Choroid plexus epithelial cell (primary cell): ENCODE data around the gene C18orf63.

Source experiments
- DNase-seq: peaks from one replicate; pipeline ENCODE4 v3.0.0-alpha.2; 2010; ENCODE audit warnings: low read depth
- H3K4me3 ChIP-seq: 2 replicates; pipeline ENCODE4 v1.5.1; 2011; ENCODE audit warnings: low read depth, mild to moderate bottlenecking, control low read depth, low read length, moderate library complexity
- TF ChIP-seq, protein P1 (sequence below): conservative IDR thresholded peaks from 2 replicates; pipeline ENCODE4 v1.5.1; 2011; ENCODE audit warnings: low read depth, mild to moderate bottlenecking, control low read depth, inconsistent platforms, low read length, moderate library complexity

The C18orf63 gene

DNA sequence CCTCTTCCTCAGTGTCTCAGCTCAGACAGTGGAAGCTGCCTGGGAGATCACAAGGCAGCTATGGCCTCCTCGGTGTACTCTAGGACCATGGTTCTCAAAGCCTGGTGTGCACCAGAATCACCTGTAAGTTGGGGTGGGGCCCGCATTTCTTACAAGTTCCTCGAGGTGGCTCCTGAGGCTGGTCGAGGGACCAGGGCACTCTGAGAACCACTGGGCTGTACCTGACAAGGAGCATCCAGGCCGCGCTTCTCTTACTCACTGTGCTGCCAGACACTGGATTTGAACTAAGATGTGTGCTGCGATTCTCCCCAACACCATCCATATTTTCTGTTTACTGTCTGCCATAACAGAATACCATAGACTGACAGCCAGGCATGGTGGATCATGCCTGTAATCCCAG lies 81.9 kb downstream of the C18orf63 start:
- H3K4me3 ChIP-seq, result no peak overlapping the region
- TF ChIP-seq, protein P1, sequence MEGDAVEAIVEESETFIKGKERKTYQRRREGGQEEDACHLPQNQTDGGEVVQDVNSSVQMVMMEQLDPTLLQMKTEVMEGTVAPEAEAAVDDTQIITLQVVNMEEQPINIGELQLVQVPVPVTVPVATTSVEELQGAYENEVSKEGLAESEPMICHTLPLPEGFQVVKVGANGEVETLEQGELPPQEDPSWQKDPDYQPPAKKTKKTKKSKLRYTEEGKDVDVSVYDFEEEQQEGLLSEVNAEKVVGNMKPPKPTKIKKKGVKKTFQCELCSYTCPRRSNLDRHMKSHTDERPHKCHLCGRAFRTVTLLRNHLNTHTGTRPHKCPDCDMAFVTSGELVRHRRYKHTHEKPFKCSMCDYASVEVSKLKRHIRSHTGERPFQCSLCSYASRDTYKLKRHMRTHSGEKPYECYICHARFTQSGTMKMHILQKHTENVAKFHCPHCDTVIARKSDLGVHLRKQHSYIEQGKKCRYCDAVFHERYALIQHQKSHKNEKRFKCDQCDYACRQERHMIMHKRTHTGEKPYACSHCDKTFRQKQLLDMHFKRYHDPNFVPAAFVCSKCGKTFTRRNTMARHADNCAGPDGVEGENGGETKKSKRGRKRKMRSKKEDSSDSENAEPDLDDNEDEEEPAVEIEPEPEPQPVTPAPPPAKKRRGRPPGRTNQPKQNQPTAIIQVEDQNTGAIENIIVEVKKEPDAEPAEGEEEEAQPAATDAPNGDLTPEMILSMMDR, result no peak
- no peak for DNase-seq

DNA sequence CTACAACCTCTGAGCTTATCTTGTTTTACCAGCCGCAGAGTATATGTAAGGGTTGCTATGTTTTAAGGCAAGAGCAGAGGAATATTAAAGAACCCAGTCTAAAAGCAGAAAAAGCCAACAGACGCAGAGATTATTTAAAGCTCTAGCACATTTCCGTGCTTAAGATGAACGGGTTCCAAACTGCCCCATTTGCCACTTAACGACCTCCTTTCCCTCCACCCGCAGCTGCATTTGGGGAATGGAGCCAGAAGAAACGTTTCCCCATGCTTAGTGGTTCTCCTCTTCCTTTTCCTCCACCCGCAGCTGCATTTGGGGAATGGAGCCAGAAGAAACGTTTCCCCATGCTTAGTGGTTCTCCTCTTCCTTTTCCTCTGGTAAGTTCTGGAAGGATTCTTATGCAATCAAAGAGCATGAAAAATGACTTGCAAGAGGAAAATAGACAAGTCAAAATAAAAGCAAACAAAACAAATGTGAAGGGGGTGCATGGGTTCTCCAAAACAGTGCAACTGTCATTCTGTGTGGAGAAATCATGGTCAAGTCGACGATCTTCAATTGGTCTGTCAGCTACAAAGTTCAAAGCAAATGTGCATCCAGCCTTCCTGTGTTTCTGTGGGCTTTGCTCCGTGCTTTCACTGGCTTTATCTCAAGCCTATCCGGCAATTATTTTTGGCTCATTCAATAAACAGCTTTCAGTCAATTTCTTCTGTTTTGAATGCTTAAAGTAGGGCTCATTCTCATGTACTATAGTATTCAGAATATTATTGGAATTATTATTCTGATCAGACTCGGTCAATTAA lies 83.7 kb downstream of the C18orf63 start:
- DNase-seq, result no peak
- no peak overlapping the region for H3K4me3 ChIP-seq
- TF ChIP-seq, protein P1, result no peak

DNA sequence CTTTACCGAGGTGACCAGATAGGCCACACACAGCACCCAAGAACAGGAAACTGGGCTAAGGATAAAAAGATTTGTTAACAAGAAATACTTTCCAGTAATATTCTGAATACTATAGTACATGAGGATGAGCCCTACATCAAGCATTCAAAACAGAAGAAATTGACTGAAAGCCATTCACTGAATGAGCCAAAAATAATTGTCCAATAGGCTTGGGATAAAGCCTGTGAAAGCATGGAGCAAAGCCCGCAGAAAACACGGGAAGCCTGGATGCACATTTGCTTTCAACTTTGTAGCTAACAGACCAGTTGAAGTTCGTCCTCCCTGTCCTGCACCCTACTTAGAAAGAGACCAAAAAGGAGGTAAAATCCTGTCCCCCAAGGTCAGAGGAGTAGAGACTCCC lies 85.2 kb downstream of the C18orf63 start:
- TF ChIP-seq, protein P1, result no peak
- DNase-seq, result no peak
- H3K4me3 ChIP-seq, result no peak overlapping the region

DNA sequence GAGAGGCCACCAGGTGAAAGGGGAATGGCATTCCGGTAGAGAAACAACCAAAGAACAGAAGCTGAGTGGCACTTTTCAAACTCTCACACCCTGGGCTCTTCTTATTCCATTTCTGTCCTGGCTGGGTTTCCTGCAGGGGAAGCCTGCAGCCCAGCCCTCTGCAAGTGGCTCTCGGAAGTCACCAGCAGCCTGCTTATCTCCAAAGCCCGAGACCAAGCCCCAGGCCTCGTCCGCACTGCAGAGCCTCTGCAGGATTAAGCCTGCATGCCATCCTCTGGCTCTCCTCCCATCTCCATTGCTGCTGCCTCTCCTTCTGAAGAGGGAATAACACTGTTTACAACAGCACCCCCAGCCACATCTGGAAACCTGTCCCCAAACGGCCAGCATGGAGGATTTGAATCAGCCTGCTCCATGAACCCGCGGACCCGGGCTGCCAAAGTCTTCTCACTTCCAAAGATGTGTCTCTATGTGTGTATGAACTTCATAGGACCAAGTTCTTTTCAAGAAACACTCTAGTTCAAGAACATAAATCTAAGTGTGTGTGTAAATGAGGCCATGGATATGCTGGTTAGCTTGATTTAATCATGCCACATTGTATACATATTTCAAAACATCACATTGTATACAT lies 87.3 kb downstream of the C18orf63 start:
- TF ChIP-seq, protein P1, result no peak
- H3K4me3 ChIP-seq, result no peak overlapping the region
- no peak for DNase-seq

DNA sequence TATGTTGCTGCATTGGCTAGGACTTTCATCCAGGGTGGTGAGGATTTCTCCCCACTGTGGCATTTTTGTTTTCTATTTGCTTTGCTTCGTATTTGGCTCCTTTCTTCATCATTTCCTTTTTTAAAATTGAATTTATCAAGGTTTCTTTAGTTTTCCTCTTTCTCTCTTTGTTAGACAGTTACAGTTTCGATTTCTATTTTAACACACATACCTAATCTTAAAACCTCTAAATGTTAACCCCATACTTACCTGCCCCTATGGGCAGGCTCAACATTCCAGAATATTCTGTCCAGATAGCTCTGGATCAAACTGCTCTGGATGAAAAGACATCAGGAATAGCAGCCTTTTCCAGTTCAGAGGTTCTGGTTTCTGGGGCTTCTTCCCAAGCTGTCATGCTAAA lies 92.2 kb downstream of the C18orf63 start:
- TF ChIP-seq, protein P1, result no peak

More for the DNA sequence above, 92.2 kb downstream of the C18orf63 start:
- no peak for DNase-seq
- H3K4me3 ChIP-seq, result no peak overlapping the region
